ENCODE data around the gene CDKAL1. TPM values are rescaled to one million over a fixed set of nuclear protein-coding genes. Genes with fewer than 3 reads are reported as not detected.

Gene CDKAL1
- total and polyA plus RNA-seq, 9 of the 15 experiments (the other 6 are each of a cell fraction or from before 2014, with no cell fraction given): 11.2 to 36.3 (median 20.1) TPM

GRCh38 chr6:20840675-20841074 lies 306.4 kb downstream of the CDKAL1 start:
- 38% methylated on average over 2 of the region's 2 CpGs for WGBS (ENCODE audit: insufficient coverage, low coverage, missing lambda C conversion rate)
- ATAC-seq: no peak
- Histone ChIP-seq H3K9ac (ENCODE audit: insufficient read depth in 1 of 2, low read depth in 2 of 2, low read length in 2 of 2) (no peak overlapping the region), H3K79me2 (ENCODE audit: control insufficient read depth, insufficient read depth, low read length) (no peaks in the 10 kb centered on the region), H3K4me3 (no peak overlapping the region), H3K4me1 (replicated peaks in 1 of 2; ENCODE audit: control insufficient read depth in 2 of 2, insufficient read depth in 2 of 2, low read length in 2 of 2) (no peaks in the 10 kb centered on the region; a peak in 1 of 5 replicates), H3K4me2 (ENCODE audit: insufficient read depth, low read length) (no peak overlapping the region), H3K27me3 (ENCODE audit: control insufficient read depth in 2 of 2, insufficient read depth in 2 of 2, low read length in 2 of 2) (no peaks in the 10 kb centered on the region), H3K27ac (ENCODE audit: extremely low read depth, low read depth, low read length) (no peak overlapping the region), H4K20me1 (replicated peaks; ENCODE audit: control insufficient read depth, insufficient read depth, low read length) (no peaks in the 10 kb centered on the region), H2AFZ (ENCODE audit: low read depth, low read length) (no peak overlapping the region), H3K9me3 (replicated peaks; ENCODE audit: control insufficient read depth, insufficient read depth, low read depth, low read length) (no peaks in the 10 kb centered on the region), H3K36me3 (ENCODE audit: control insufficient read depth, insufficient read depth, low read length) (no peaks in the 10 kb centered on the region), H3K9me1 (ENCODE audit: control insufficient read depth, insufficient read depth, low read length) (no peaks in the 10 kb centered on the region)
- intact Hi-C loops (cut with micrococcal nuclease) (loop anchor here (10.0 kb wide), 1 partner anchor 266 kb away; no protein-coding TSS in a partner anchor), in situ Hi-C loops (cut with MboI) (no loop called here)
- FAIRE-seq: no peak
- ChIA-PET CTCF (ENCODE audit: low intra/inter-chr PET ratio) (no interaction called here), POLR2A (interaction anchor here (1.0 kb wide), 1 partner anchor 11 kb away, joined by 3 read pairs; no protein-coding TSS in a partner anchor)
- no peak for DNase-seq (ENCODE audit: extremely low read depth in 1 of 4, low spot score in 3 of 4)
- no peak for TF ChIP-seq HNRNPLL (IDR thresholded peaks at IDR 0.05; ENCODE audit: low read depth, low read length, poor library complexity, severe bottlenecking)
- no peak for TF ChIP-seq DNMT1 (IDR thresholded peaks at IDR 0.05)
- TF ChIP-seq TSC22D4 (tag; IDR thresholded peaks at IDR 0.05): no peak
- no peak for TF ChIP-seq SMAD1 (IDR thresholded peaks at IDR 0.05; ENCODE audit: low read depth, low read length, partially characterized antibody)
- no peak for TF ChIP-seq ZNF778 (CRISPR knock-in tag; IDR thresholded peaks at IDR 0.05)
- no peak for TF ChIP-seq ZNF57 (CRISPR knock-in tag; IDR thresholded peaks at IDR 0.05)
- TF ChIP-seq U2AF2 (optimal IDR thresholded peaks at IDR 0.05; ENCODE audit: low read depth, low read length): no peak
- no peak for TF ChIP-seq EHMT2 (IDR thresholded peaks at IDR 0.05)
- TF ChIP-seq MAX (CRISPR knock-in tag; IDR thresholded peaks at IDR 0.05): no peak
- no peak for TF ChIP-seq RBFOX2 (IDR thresholded peaks at IDR 0.05; ENCODE audit: low read depth, low read length)
- TF ChIP-seq ZBTB5 (IDR thresholded peaks at IDR 0.05): no peak
- TF ChIP-seq MCM5 (IDR thresholded peaks at IDR 0.05; ENCODE audit: low read depth): no peak
- TF ChIP-seq ZBED1 (IDR thresholded peaks at IDR 0.05): no peak
- no peak for TF ChIP-seq ELK3 (CRISPR knock-in tag; IDR thresholded peaks at IDR 0.05)
- no peak for TF ChIP-seq KDM5B (IDR thresholded peaks at IDR 0.05; ENCODE audit: insufficient replicate concordance, low read depth, low read length)
- TF ChIP-seq CTCFL (IDR thresholded peaks at IDR 0.05; ENCODE audit: borderline replicate concordance, insufficient read depth, low read depth, low read length, poor library complexity, severe bottlenecking): no peak
- no peak for TF ChIP-seq KLF16 (IDR thresholded peaks at IDR 0.05)
- BruUV-seq (replicated peaks): no TSS peak

Data from K562 (cell line).